Measurements from ENCODE around the gene LMNTD1. TPM values are rescaled to one million over a fixed set of nuclear protein-coding genes. Genes with fewer than 3 reads are reported as not detected.
"Not testable (repeated sequence)": the region's sequence is repeated elsewhere in the genome, so short reads cannot be mapped to it uniquely, and the experiment has no call there.

The LMNTD1 gene
- total RNA-seq, 1 experiment from 2014 or later = not detected

- DNase-seq (ENCODE audit: low read depth) = peak; percentile 7
Observed at GRCh38 chr12:25433581-25434325, 119.3 kb downstream of the LMNTD1 start.

- no peak for DNase-seq (ENCODE audit: low read depth)
Observed at GRCh38 chr12:25433024-25433423, 120.1 kb downstream of the LMNTD1 start.

GRCh38 chr12:25427337-25428249 is 125.5 kb downstream of the LMNTD1 start:
- no peak for DNase-seq (ENCODE audit: low read depth)

GRCh38 chr12:25426821-25427220 is 126.3 kb downstream of the LMNTD1 start:
- DNase-seq (ENCODE audit: low read depth) = not testable (repeated sequence)

All from LHCN-M2 (cell line).